ENCODE measurements around the gene RNLS.

RNLS gene

DNA sequence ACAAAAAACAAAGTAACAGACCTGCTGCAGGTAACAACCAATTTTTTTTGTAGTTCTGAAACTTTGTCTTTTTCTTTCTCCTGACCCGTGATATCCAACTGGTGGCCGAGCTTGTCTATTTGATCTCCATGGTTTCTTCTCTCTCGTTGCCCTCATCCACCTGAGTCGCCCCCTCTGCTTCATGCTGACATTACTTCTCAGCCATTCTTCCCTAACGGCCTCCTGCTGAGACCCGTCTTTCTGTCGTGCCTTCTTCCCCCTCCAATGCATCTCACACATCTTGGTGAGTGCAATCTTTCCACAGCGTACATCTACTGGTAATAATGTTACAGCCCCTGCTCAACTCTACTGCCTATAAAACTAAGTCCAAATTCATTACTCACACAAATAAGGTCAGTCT lies 352.9 kb downstream of the RNLS start:
- no peak overlapping the region for H3K4me3 ChIP-seq (ENCODE audit: low read depth, low read length)
- DNase-seq (ENCODE audit: low read depth): no peak
- TF ChIP-seq, protein P1, sequence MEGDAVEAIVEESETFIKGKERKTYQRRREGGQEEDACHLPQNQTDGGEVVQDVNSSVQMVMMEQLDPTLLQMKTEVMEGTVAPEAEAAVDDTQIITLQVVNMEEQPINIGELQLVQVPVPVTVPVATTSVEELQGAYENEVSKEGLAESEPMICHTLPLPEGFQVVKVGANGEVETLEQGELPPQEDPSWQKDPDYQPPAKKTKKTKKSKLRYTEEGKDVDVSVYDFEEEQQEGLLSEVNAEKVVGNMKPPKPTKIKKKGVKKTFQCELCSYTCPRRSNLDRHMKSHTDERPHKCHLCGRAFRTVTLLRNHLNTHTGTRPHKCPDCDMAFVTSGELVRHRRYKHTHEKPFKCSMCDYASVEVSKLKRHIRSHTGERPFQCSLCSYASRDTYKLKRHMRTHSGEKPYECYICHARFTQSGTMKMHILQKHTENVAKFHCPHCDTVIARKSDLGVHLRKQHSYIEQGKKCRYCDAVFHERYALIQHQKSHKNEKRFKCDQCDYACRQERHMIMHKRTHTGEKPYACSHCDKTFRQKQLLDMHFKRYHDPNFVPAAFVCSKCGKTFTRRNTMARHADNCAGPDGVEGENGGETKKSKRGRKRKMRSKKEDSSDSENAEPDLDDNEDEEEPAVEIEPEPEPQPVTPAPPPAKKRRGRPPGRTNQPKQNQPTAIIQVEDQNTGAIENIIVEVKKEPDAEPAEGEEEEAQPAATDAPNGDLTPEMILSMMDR (IDR thresholded peaks at IDR 0.05; ENCODE audit: low read depth, low read length, missing control alignments): no peak

DNA sequence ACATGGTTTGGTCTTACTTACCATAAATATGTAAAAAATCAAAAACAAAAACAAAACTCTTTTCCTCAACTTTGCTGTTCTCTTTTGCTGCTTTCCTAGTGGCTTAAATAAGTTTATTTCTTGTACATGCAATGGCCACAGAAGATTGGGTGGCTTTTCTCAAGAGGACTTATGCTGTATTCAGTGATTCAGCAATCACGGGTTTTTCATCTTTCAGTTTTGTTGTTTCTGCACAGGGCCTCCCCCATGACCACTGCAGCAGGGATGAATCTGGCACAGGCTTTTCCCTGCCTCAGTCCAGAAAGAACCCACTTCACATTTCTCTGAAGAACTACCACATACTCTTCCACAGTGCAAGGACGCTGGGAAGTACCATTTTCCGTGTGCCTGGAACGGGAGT lies 355.0 kb downstream of the RNLS start:
- H3K4me3 ChIP-seq (ENCODE audit: low read depth, low read length): no peak overlapping the region
- DNase-seq (ENCODE audit: low read depth): no peak
- TF ChIP-seq, protein P1 (IDR thresholded peaks at IDR 0.05; ENCODE audit: low read depth, low read length, missing control alignments): no peak

DNA sequence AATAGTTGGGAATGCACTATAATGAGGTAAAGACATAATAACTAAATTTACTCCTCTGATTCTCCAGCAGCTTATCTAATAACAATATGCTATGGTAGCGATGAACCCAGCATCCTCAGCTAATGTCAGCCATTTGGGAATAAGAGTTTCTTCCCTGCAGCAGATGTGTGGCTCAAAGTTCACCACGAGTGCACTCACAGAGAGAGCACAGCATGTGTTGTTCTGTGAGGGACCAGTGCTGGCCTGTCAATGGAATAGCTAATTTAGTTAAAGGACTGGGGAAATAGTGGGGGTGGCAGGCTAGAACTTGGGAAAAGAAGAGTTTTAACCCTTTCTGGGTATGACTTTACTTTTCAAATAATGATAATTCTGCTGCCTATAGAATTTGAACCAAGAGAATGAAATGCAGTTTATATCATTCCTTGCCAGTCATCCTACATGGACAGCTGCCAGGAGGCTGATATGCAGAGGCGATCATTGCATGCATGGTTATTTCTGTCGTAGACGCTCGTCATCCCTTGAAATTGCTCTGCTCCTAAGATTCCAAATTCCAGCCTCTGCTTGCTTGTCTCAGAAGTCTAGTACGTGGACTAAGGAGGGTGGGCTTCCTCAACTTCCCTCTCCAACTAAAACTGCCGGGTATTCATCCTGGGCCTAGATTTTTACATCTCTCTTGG lies 355.6 kb downstream of the RNLS start:
- DNase-seq (ENCODE audit: low read depth): no peak
- H3K4me3 ChIP-seq (ENCODE audit: low read depth, low read length): no peak overlapping the region
- TF ChIP-seq, protein P1 (IDR thresholded peaks at IDR 0.05; ENCODE audit: low read depth, low read length, missing control alignments): no peak

DNA sequence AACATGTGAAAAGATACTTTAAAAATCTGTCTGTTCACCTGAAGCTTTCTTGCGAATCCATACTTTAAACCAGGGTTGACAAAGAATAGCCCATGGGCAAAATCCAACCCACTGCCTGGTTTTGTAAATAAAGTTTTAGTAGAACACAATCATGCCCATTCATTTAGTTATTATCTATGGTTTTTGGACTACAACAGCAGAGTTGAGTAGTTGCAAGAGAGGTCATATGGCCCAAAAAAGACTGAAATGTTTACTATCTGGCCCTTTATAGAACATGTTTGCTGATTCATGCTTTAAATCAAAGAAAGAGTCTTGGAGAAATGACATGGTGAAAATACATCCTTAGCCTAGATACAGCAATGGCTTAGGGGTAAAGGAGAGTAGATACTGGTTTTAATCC lies 356.2 kb downstream of the RNLS start:
- TF ChIP-seq, protein P1 (IDR thresholded peaks at IDR 0.05; ENCODE audit: low read depth, low read length, missing control alignments): no peak
- no peak for DNase-seq (ENCODE audit: low read depth)
- H3K4me3 ChIP-seq (ENCODE audit: low read depth, low read length): no peak overlapping the region

DNA sequence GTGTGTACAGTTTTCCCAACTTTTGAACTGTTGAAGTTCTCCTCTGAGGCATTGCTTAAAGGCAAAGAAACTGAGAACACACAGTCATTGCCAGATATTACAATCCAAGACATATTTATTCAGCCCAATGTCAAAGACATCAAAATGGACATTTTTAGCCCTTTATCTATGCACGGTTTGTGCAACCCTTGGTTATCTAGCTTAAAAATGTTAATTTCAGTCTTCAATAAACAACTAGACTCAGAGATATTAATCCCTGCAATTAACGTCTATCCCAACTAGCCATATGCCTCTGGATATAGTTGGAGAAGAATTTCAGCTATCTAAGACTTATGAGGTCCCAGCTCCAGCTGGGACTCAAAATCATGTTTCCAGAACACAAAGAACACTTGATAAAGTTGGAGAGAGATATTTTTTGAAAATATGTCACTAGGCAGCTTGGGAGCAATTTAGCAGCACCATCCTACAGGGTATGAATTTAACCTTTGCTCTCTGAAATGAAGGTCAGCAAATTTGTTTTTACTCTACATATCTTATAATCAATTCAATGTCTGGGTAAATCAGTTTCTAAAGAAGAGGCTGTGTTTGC lies 357.0 kb downstream of the RNLS start:
- no peak for DNase-seq (ENCODE audit: low read depth)
- H3K4me3 ChIP-seq (ENCODE audit: low read depth, low read length): no peak overlapping the region
- TF ChIP-seq, protein P1 (IDR thresholded peaks at IDR 0.05; ENCODE audit: low read depth, low read length, missing control alignments): no peak

All from GM12864 (cell line).